NCI-H524 treated with DMSO at 0.1 percent for 48 hours (cell line): ENCODE measurements around the gene GSE1.

Experiments used
- DNase-seq: peaks from one replicate; lab custom pipeline; 2025; lab: John Stamatoyannopoulos, UW

The GSE1 gene

GRCh38 chr16:85648805-85649204, 35.7 kb downstream of the GSE1 start:
- no peak for DNase-seq

GRCh38 chr16:85649411-85650134, 36.5 kb downstream of the GSE1 start:
- DNase-seq = peak; percentile 65

- DNase-seq = peak; percentile 70
Measured at GRCh38 chr16:85650135-85650843, 37.2 kb downstream of the GSE1 start.

GRCh38 chr16:85650844-85651628, 37.9 kb downstream of the GSE1 start:
- DNase-seq = peak; percentile 44

- DNase-seq = peak; percentile 56
Measured at GRCh38 chr16:85651629-85652430, 38.7 kb downstream of the GSE1 start.

- DNase-seq = peak; percentile 80
Measured at GRCh38 chr16:85652431-85653221, 39.5 kb downstream of the GSE1 start.

GRCh38 chr16:85653290-85653891, 40.3 kb downstream of the GSE1 start:
- no peak for DNase-seq

- DNase-seq = no peak
Measured at GRCh38 chr16:85654251-85655095, 41.4 kb downstream of the GSE1 start.

GRCh38 chr16:85655216-85656129, 42.4 kb downstream of the GSE1 start:
- DNase-seq = no peak

GRCh38 chr16:85656351-85657266, 43.5 kb downstream of the GSE1 start:
- no peak for DNase-seq

GRCh38 chr16:85657267-85657650, 44.1 kb downstream of the GSE1 start:
- no peak for DNase-seq

GRCh38 chr16:85657996-85658395, 44.9 kb downstream of the GSE1 start:
- no peak for DNase-seq

- DNase-seq = no peak
Measured at GRCh38 chr16:85658504-85659326, 45.6 kb downstream of the GSE1 start.

- no peak for DNase-seq
Measured at GRCh38 chr16:85659336-85659735, 46.2 kb downstream of the GSE1 start.

GRCh38 chr16:85659805-85660511, 46.8 kb downstream of the GSE1 start:
- no peak for DNase-seq
